Tibial nerve (tissue), 4 donors: ENCODE measurements around the gene MGMT. TPM values are rescaled to one million over a fixed set of nuclear protein-coding genes. Genes with fewer than 3 reads are reported as not detected.

Source experiments
- DNase-seq, 2 donors: peaks; one replicate each; pipeline ENCODE4 v3.0.0-alpha.2; 2019; ENCODE audit warnings: low spot score in 2 of 2
- H3K27ac ChIP-seq, 4 donors: fragments of 200-600 bp; sonication (generic) in 3 of 4; one replicate each; pipeline ENCODE4 v1.5.1; 2017 to 2019; ENCODE audit warnings: mild to moderate bottlenecking in 1 of 4
- H3K27me3 ChIP-seq, 2 donors: fragments of 200-600 bp; sonication (generic) in 1 of 2; one replicate each; pipeline versions ENCODE4 v1.5.1 to v1.6.0; 2017 to 2019
- H3K36me3 ChIP-seq, 3 donors: fragments of 200-600 bp; sonication (generic); one replicate each; pipeline ENCODE4 v1.5.1; 2018 to 2019
- H3K4me1 ChIP-seq, 4 donors: fragments of 200-600 bp; sonication (generic) in 3 of 4; one replicate each; pipeline ENCODE4 v1.5.1; 2017 to 2019
- H3K4me3 ChIP-seq, 4 donors: fragments of 200-600 bp; sonication (generic) in 3 of 4; one replicate each; pipeline ENCODE4 v1.5.1; 2017 to 2019; ENCODE audit warnings: mild to moderate bottlenecking in 1 of 4, moderate library complexity in 1 of 4
- H3K9me3 ChIP-seq, 4 donors: fragments of 200-600 bp; sonication (generic) in 3 of 4; one replicate each; pipeline ENCODE4 v1.5.1; 2017 to 2019
- CTCF ChIP-seq, 5 experiments: fragments of 200-600 bp in 3 of 5; fragments of 450-650 bp in 2 of 5; sonication (generic) in 3 of 5; IDR thresholded peaks; one replicate each; pipeline ENCODE4 v1.5.1; 2016 to 2019; ENCODE audit warnings: antibody characterized with exemption in 5 of 5, mild to moderate bottlenecking in 3 of 5, moderate library complexity in 2 of 5
- EP300 ChIP-seq, 2 donors: sonication (generic); formaldehyde crosslinking; IDR thresholded peaks; one replicate each; pipeline ENCODE4 v1.6.1; 2017; ENCODE audit warnings: antibody characterized with exemption in 2 of 2, mild to moderate bottlenecking in 1 of 2
- POLR2A ChIP-seq, 2 donors: fragments of 450-650 bp; IDR thresholded peaks; one replicate each; pipeline ENCODE4 v1.6.1; 2017; ENCODE audit warnings: antibody characterized with exemption in 2 of 2, mild to moderate bottlenecking in 2 of 2, moderate library complexity in 2 of 2
- WGBS, 2 donors: methylation state at CpG; one replicate each; pipeline ENCODE4 v1.1.5; 2018; 5-methylcytosine and 5-hydroxymethylcytosine counted together
- total RNA-seq, 4 donors: library from RNA; depleted of rRNA; stranded (reverse); fragments of >200 nt; gene quantifications; one replicate each; pipeline ENCODE4 v1.1.0, GENCODE V29; 2016

Gene MGMT
- total RNA-seq, 4 donors from 2014 or later: 26.1 to 39.1 (median 33.7) TPM

- no peak for DNase-seq
- 88 to 92% methylated on average over 13 to 14 of the region's 14 CpGs for WGBS, 2 donors
- TF ChIP-seq EP300 (IDR thresholded peaks at IDR 0.05) (no peak), POLR2A (IDR thresholded peaks at IDR 0.05) (no peak), CTCF (IDR thresholded peaks at IDR 0.05) (no peak)
- H3K36me3 ChIP-seq: peaks cover 0 to 16% (median 5%) of the 10 kb centered on the region in 3 donors
- H3K4me3 ChIP-seq: no peak overlapping the region
- H3K9me3 ChIP-seq: peaks cover 0 to 4% (median 0%) of the 10 kb centered on the region in 4 donors
- H3K4me1 ChIP-seq: peaks cover 0 to 16% (median 0%) of the 10 kb centered on the region in 4 donors
- H3K27me3 ChIP-seq: no peaks in the 10 kb centered on the region
- no peak overlapping the region for H3K27ac ChIP-seq
Measured at GRCh38 chr10:129530581-129530980, 63.5 kb downstream of the MGMT start.

- Histone ChIP-seq H3K36me3 (peaks cover 0 to 18% (median 5%) of the 10 kb centered on the region in 3 donors), H3K27ac (no peak overlapping the region), H3K27me3 (no peaks in the 10 kb centered on the region), H3K4me3 (no peak overlapping the region), H3K4me1 (peaks cover 0 to 11% (median 0%) of the 10 kb centered on the region in 4 donors), H3K9me3 (peaks cover 0 to 4% (median 0%) of the 10 kb centered on the region in 4 donors)
- DNase-seq: no peak
- WGBS, 2 donors: 93 to 95% methylated on average over 14 to 15 of the region's 15 CpGs
- TF ChIP-seq POLR2A (IDR thresholded peaks at IDR 0.05) (no peak), EP300 (IDR thresholded peaks at IDR 0.05) (no peak), CTCF (IDR thresholded peaks at IDR 0.05) (no peak)
Measured at GRCh38 chr10:129531195-129531968, 64.3 kb downstream of the MGMT start.

DNA sequence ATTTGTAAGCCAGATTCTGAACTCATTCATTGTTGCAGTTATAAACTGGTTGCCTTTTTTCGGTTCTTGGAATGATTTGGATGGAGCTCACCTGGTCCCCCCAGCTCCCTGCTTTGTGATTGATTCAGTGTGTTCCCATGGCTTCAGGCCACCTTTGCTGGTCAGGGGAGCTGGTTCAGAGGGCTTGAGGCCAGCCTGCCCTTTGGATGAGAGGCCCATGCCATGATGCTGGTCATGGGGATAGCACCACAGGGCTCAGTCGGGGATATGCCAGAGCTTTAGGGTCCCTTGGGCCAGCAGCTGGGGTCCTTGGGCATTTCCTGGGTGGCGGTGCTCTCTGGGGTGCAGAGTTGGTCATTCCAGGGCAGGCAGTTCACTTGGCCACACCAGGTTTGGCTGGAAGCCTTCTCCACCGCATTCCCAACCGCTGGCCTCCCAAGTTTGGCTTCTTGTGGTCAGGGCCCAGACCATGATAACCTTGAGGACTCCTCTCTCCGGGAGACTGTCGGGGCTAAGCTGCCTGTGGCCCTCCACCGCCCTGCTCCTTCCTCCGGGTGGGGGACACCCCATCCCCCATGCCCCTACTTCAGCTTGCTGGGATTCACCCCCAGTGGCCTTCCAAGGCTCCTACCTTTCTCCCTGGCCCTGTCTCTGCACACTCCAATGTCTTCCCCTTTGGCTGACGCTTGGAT lies 65.1 kb downstream of the MGMT start:
- WGBS, 2 donors: 75 to 87% methylated on average over 8 to 10 of the region's 10 CpGs
- no peak overlapping the region for H3K27ac ChIP-seq
- no peak for TF ChIP-seq POLR2A (IDR thresholded peaks at IDR 0.05)
- no peak for TF ChIP-seq CTCF (IDR thresholded peaks at IDR 0.05)
- no peak for TF ChIP-seq EP300 (IDR thresholded peaks at IDR 0.05)

DNA sequence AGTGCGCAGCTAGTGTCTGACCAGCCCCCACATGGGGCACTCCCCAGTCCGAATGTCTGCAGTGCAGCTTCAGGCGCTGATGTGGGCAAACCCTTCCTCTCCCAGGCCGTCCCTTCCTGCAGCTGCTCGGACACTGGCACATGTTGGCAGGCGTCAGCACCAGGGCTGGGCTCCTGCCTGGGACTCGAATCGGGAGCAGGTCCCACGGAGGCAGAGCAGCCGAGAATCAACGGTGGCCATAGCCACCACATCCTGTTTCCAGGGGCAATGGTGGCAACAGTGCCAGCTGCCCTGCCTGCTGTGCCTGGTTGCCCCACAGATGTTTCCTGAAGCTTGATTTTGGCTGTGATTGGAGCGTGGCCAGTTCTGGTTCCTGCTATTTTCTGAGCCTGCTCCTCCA lies 65.8 kb downstream of the MGMT start:
- H3K4me1 ChIP-seq: peaks cover 0 to 11% (median 0%) of the 10 kb centered on the region in 4 donors
- H3K9me3 ChIP-seq: peaks cover 0 to 4% (median 0%) of the 10 kb centered on the region in 4 donors
- no peaks in the 10 kb centered on the region for H3K27me3 ChIP-seq
- no peak overlapping the region for H3K27ac ChIP-seq
- TF ChIP-seq EP300 (IDR thresholded peaks at IDR 0.05): peak in 1 of 2 donors; percentile 41
- no peak for TF ChIP-seq POLR2A (IDR thresholded peaks at IDR 0.05)
- WGBS, 2 donors: 81 to 83% methylated on average over 9 to 12 of the region's 12 CpGs
- no peak overlapping the region for H3K4me3 ChIP-seq
- peaks cover 0 to 17% (median 0%) of the 10 kb centered on the region in 3 donors for H3K36me3 ChIP-seq
- DNase-seq: no peak

More for the DNA sequence above, 65.1 kb downstream of the MGMT start:
- no peak for DNase-seq
- Histone ChIP-seq H3K36me3 (peaks cover 0 to 17% (median 3%) of the 10 kb centered on the region in 3 donors), H3K27me3 (no peaks in the 10 kb centered on the region), H3K4me3 (no peak overlapping the region), H3K4me1 (peaks cover 0 to 11% (median 0%) of the 10 kb centered on the region in 4 donors), H3K9me3 (peaks cover 0 to 4% (median 0%) of the 10 kb centered on the region in 4 donors)

DNA sequence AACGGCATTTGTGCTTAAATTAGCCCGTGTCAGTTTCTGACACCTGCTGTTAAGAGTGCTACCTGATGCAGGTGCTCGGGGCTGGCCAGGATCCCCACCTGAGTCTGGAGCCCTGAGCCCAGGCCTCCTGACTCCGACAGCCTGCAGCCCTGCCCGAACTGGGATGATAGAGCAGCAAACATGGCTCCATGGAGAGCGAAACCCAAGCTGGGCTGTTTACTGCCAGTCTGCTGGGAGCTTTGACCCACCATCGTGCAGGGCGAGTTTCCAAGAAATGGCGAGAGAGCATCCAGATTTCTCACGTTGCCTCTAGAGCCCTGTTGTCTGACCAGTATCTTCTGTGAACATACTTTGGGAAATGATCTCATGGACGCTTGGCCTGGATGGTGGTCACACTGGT lies 66.2 kb downstream of the MGMT start:
- 82 to 86% methylated on average over 10 to 11 of the region's 11 CpGs for WGBS, 2 donors
- no peak for DNase-seq
- Histone ChIP-seq H3K27me3 (no peaks in the 10 kb centered on the region), H3K27ac (no peak overlapping the region), H3K4me3 (no peak overlapping the region), H3K36me3 (peaks cover 0 to 21% (median 0%) of the 10 kb centered on the region in 3 donors), H3K9me3 (peaks cover 0 to 4% (median 0%) of the 10 kb centered on the region in 4 donors), H3K4me1 (peaks cover 0 to 11% (median 0%) of the 10 kb centered on the region in 4 donors)
- TF ChIP-seq CTCF (IDR thresholded peaks at IDR 0.05): no peak
- TF ChIP-seq EP300 (IDR thresholded peaks at IDR 0.05): no peak
- no peak for TF ChIP-seq POLR2A (IDR thresholded peaks at IDR 0.05)
